ENCODE results near the gene TM4SF18.

The TM4SF18 gene

GRCh38 chr3:149280671-149281349, 52.6 kb downstream of the TM4SF18 start:
- no peak for DNase-seq

GRCh38 chr3:149278911-149279310, 54.5 kb downstream of the TM4SF18 start:
- DNase-seq = no peak

- no peak for DNase-seq
Observed at GRCh38 chr3:149277331-149277813, 56.1 kb downstream of the TM4SF18 start.

- no peak for DNase-seq
Observed at GRCh38 chr3:149276619-149277018, 56.8 kb downstream of the TM4SF18 start.

- no peak for DNase-seq
Observed at GRCh38 chr3:149274220-149274619, 59.2 kb downstream of the TM4SF18 start.

GRCh38 chr3:149273096-149273751, 60.2 kb downstream of the TM4SF18 start:
- DNase-seq = peak; percentile 78

GRCh38 chr3:149271669-149272068, 61.8 kb downstream of the TM4SF18 start:
- no peak for DNase-seq

GRCh38 chr3:149270180-149270579, 63.3 kb downstream of the TM4SF18 start:
- DNase-seq = no peak

GRCh38 chr3:149269687-149270086, 63.7 kb downstream of the TM4SF18 start:
- no peak for DNase-seq

Data from NCI-H446 treated with DMSO at 0.1 percent for 48 hours (cell line).